Rectal smooth muscle tissue (tissue), 1 donor: ENCODE data around the gene PRR11.
"Not testable (repeated sequence)": the region's sequence is repeated elsewhere in the genome, so short reads cannot be mapped to it uniquely, and the experiment has no call there.

Experiments used
- H3K27ac ChIP-seq: one replicate; pipeline ENCODE4 v1.7.0; 2013; ENCODE audit warnings: low read depth, low read length, inconsistent platforms
- H3K27me3 ChIP-seq: one replicate; pipeline ENCODE4 v1.7.0; 2013; ENCODE audit warnings: low read length; ENCODE audit not compliant: control insufficient read depth, insufficient read depth
- H3K36me3 ChIP-seq: one replicate; pipeline ENCODE4 v1.7.0; 2013; ENCODE audit warnings: low read length; ENCODE audit not compliant: control insufficient read depth, insufficient read depth
- H3K4me1 ChIP-seq: one replicate; pipeline ENCODE4 v1.7.0; 2013; ENCODE audit warnings: low read length; ENCODE audit not compliant: control insufficient read depth, insufficient read depth
- H3K4me3 ChIP-seq: one replicate; pipeline ENCODE4 v1.7.0; 2013; ENCODE audit warnings: low read length
- H3K9ac ChIP-seq: one replicate; pipeline ENCODE4 v1.7.0; 2013; ENCODE audit warnings: low read length

The PRR11 gene

GRCh38 chr17:59186850-59187249 is 31.3 kb downstream of the PRR11 start:
- Histone ChIP-seq H3K27me3 (no peaks in the 10 kb centered on the region), H3K9ac (no peak overlapping the region), H3K27ac (no peak overlapping the region)

GRCh38 chr17:59190806-59191205 is 35.3 kb downstream of the PRR11 start:
- H3K4me1 ChIP-seq: no peaks in the 10 kb centered on the region
- H3K36me3 ChIP-seq: no peaks in the 10 kb centered on the region

More at GRCh38 chr17:59186850-59187249, 31.3 kb downstream of the PRR11 start:
- Histone ChIP-seq H3K4me3 (no peak overlapping the region), H3K36me3 (no peaks in the 10 kb centered on the region), H3K4me1 (no peaks in the 10 kb centered on the region)

DNA sequence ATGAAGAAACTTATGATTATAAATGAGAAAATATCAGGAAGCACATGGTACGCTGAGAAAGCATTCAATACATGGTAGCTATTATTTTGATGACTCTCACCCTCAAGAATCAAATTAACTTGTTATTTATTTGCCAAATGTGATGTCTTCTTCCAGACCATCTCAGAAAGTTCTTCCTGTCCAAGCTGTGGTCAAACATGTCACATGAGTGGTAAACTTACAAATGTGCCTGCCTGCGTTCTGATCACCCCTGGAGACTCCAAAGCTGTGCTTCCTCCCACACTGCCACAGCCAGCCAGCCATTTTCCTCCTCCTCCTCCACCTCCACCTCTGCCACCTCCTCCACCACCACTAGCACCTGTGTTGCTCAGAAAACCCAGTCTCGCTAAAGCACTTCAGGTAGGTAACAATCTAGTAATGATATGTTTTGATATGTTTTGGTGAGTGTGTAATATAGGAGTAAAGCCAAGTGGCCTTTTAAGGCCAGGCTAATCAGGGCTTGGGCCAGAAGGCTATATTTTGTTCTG is 37.9 kb downstream of the PRR11 start:
- Histone ChIP-seq H3K27me3 (no peaks in the 10 kb centered on the region), H3K36me3 (no peaks in the 10 kb centered on the region), H3K4me3 (no peak overlapping the region), H3K27ac (no peak overlapping the region), H3K4me1 (no peaks in the 10 kb centered on the region), H3K9ac (no peak overlapping the region)

More at GRCh38 chr17:59190806-59191205, 35.3 kb downstream of the PRR11 start:
- no peak overlapping the region for H3K4me3 ChIP-seq
- H3K27me3 ChIP-seq: no peaks in the 10 kb centered on the region
- H3K9ac ChIP-seq: no peak overlapping the region
- no peak overlapping the region for H3K27ac ChIP-seq

- H3K36me3 ChIP-seq: no peaks in the 10 kb centered on the region
- H3K27ac ChIP-seq: no peak overlapping the region
- H3K9ac ChIP-seq: no peak overlapping the region
- no peaks in the 10 kb centered on the region for H3K4me1 ChIP-seq
- no peaks in the 10 kb centered on the region for H3K27me3 ChIP-seq
- H3K4me3 ChIP-seq: no peak overlapping the region
Observed at GRCh38 chr17:59199398-59199797, 43.9 kb downstream of the PRR11 start.

- H3K27ac ChIP-seq: no peak overlapping the region
- H3K4me1 ChIP-seq: no peaks in the 10 kb centered on the region
- no peaks in the 10 kb centered on the region for H3K36me3 ChIP-seq
- no peaks in the 10 kb centered on the region for H3K27me3 ChIP-seq
- no peak overlapping the region for H3K4me3 ChIP-seq
- H3K9ac ChIP-seq: no peak overlapping the region
Observed at GRCh38 chr17:59202320-59202719, 46.8 kb downstream of the PRR11 start.

DNA sequence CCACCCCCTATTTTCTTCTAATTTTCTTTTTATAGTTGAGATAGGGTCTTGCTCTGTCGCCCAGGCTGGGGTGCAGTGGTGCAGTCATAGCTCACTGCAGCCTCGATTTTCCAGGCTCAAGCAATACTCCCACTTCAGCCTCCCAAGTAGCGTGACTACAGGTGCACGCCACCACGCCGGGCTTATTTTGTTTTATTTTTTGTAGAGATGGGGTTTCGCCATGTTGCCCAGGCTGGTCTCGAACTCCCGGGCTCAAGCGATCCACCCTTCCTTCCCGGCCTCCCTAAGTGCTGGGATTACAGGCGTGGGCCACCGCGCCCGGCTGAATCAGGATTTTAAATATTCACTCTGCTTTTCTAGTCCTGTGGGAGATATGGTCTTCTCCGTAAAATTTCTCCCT is 63.8 kb downstream of the PRR11 start:
- Histone ChIP-seq H3K27ac (no peak overlapping the region), H3K27me3 (no peaks in the 10 kb centered on the region), H3K9ac (no peak overlapping the region), H3K4me3 (no peak overlapping the region), H3K36me3 (no peaks in the 10 kb centered on the region), H3K4me1 (no peaks in the 10 kb centered on the region)

DNA sequence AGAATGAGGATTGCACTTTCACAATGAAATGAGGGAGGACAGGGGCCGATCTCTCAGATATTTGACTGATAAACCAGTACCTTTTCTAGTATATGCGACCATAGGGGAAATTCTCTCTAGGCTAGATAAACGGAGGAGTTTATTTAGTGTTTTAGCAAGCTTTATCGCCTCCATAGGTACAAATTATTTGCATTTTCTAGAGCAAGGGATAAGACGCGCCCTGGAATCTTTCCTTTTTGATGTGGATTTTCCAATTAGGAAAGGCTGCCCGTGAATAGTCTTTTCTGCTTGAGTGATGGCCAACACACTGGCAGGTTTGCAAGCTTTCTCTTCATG is 64.4 kb downstream of the PRR11 start:
- Histone ChIP-seq H3K27ac (no peak overlapping the region), H3K27me3 (no peaks in the 10 kb centered on the region), H3K4me3 (peak overlapping the region; percentile 71), H3K36me3 (no peaks in the 10 kb centered on the region), H3K4me1 (no peaks in the 10 kb centered on the region), H3K9ac (no peak overlapping the region)

GRCh38 chr17:59220328-59221158 is 65.0 kb downstream of the PRR11 start, which contains the start of gene GDPD1:
TSS of gene GDPD1 (plus strand) at chr17:59220511. CDS start at chr17:59220610, 99 bp downstream.
- H3K9ac ChIP-seq: peak within 1 kb of the TSS; percentile 26
- no peaks in the 10 kb centered on the region for H3K4me1 ChIP-seq
- no peaks in the 10 kb centered on the region for H3K27me3 ChIP-seq
- peak within 1 kb of the TSS; percentile 60 for H3K27ac ChIP-seq
- no peaks in the 10 kb centered on the region for H3K36me3 ChIP-seq
- peak within 1 kb of the TSS; percentile 71 for H3K4me3 ChIP-seq

GRCh38 chr17:59221159-59221847 is 65.8 kb downstream of the PRR11 start:
- Histone ChIP-seq H3K9ac (peak overlapping the region; percentile 26), H3K4me3 (peak overlapping the region; percentile 71), H3K27me3 (no peaks in the 10 kb centered on the region), H3K27ac (no peak overlapping the region), H3K4me1 (no peaks in the 10 kb centered on the region), H3K36me3 (no peaks in the 10 kb centered on the region)

DNA sequence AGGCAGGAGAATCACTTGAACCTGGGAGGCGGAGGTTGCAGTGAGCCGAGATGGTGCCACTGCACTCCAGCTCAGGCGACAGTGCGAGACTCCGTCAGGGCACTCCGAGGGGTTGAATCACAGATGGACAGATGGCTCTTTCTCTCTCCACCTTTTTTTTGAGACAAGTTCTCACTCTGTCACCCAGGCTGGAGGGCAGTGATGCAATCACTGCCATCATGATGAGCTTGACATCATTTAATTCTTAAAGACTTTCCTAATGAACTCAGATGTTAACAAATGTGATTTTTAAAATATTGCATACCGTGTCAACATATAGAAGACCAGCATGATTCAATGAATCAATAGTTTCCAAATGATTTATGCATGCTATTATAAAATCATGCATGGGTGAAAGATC is 68.3 kb downstream of the PRR11 start:
- H3K27ac ChIP-seq: no peak overlapping the region
- no peaks in the 10 kb centered on the region for H3K4me1 ChIP-seq
- H3K36me3 ChIP-seq: no peaks in the 10 kb centered on the region
- no peaks in the 10 kb centered on the region for H3K27me3 ChIP-seq
- no peak overlapping the region for H3K4me3 ChIP-seq
- no peak overlapping the region for H3K9ac ChIP-seq

- not testable (repeated sequence) for H3K27me3 ChIP-seq, H3K9ac ChIP-seq, H3K36me3 ChIP-seq, H3K4me1 ChIP-seq, H3K4me3 ChIP-seq, H3K27ac ChIP-seq
Observed at GRCh38 chr17:59228588-59228987, 73.0 kb downstream of the PRR11 start.

- Histone ChIP-seq H3K36me3 (no peaks in the 10 kb centered on the region), H3K27ac (no peak overlapping the region), H3K4me3 (no peak overlapping the region), H3K9ac (no peak overlapping the region), H3K27me3 (no peaks in the 10 kb centered on the region), H3K4me1 (no peaks in the 10 kb centered on the region)
Observed at GRCh38 chr17:59230764-59231163, 75.2 kb downstream of the PRR11 start.
